KMS-11 (cell line): ENCODE data around the gene RHBDF2.

ENCODE experiments used
- H2AFZ ChIP-seq: fragments of 200-600 bp; sonication (generic); 2 replicates; pipeline ENCODE4 v1.6.1; 2016; ENCODE audit warnings: antibody characterized with exemption, mixed run types, low read depth
- H3K27ac ChIP-seq: fragments of 200-600 bp; sonication (generic); 2 replicates; pipeline ENCODE4 v1.6.1; 2016; ENCODE audit warnings: mild to moderate bottlenecking, mixed run types
- H3K27me3 ChIP-seq: fragments of 200-600 bp; sonication (generic); 2 replicates; pipeline ENCODE4 v1.6.1; 2017; ENCODE audit warnings: mild to moderate bottlenecking, low read depth, mixed run types, moderate library complexity; ENCODE audit not compliant: insufficient read depth
- H3K36me3 ChIP-seq: fragments of 200-600 bp; sonication (generic); 2 replicates; pipeline ENCODE4 v1.6.1; 2017; ENCODE audit warnings: mild to moderate bottlenecking, mixed run types; ENCODE audit not compliant: insufficient read depth
- H3K4me1 ChIP-seq: fragments of 200-600 bp; sonication (generic); 2 replicates; pipeline ENCODE4 v1.6.1; 2016; ENCODE audit warnings: mild to moderate bottlenecking, low read depth, mixed run types; ENCODE audit not compliant: poor library complexity, severe bottlenecking
- H3K4me2 ChIP-seq: fragments of 200-600 bp; sonication (generic); 2 replicates; pipeline ENCODE4 v1.7.0; 2016; ENCODE audit warnings: mild to moderate bottlenecking, mixed run types
- H3K4me3 ChIP-seq: fragments of 200-600 bp; sonication (generic); IDR thresholded peaks from 2 replicates; pipeline ENCODE4 v1.6.1; 2017; ENCODE audit warnings: low read depth, low read length, mixed read lengths; ENCODE audit not compliant: insufficient read depth
- H3K79me2 ChIP-seq: fragments of 200-600 bp; sonication (generic); 2 replicates; pipeline ENCODE4 v1.6.1; 2016; ENCODE audit warnings: low read depth, mixed run types; ENCODE audit not compliant: insufficient read depth
- H3K9ac ChIP-seq: fragments of 200-600 bp; sonication (generic); 2 replicates; pipeline ENCODE4 v1.6.1; 2016; ENCODE audit warnings: mild to moderate bottlenecking, mixed run types
- H4K20me1 ChIP-seq: fragments of 200-600 bp; sonication (generic); 2 replicates; pipeline ENCODE4 v1.6.1; 2016; ENCODE audit warnings: mild to moderate bottlenecking, mixed run types; ENCODE audit not compliant: insufficient read depth
- TF ChIP-seq, protein P1 (sequence below): fragments of 200-600 bp; sonication (generic); conservative IDR thresholded peaks from 2 replicates; pipeline ENCODE4 v1.6.1; 2017; ENCODE audit warnings: low read depth, mild to moderate bottlenecking, antibody characterized with exemption, low read length, moderate library complexity, mixed read lengths

Gene RHBDF2

DNA sequence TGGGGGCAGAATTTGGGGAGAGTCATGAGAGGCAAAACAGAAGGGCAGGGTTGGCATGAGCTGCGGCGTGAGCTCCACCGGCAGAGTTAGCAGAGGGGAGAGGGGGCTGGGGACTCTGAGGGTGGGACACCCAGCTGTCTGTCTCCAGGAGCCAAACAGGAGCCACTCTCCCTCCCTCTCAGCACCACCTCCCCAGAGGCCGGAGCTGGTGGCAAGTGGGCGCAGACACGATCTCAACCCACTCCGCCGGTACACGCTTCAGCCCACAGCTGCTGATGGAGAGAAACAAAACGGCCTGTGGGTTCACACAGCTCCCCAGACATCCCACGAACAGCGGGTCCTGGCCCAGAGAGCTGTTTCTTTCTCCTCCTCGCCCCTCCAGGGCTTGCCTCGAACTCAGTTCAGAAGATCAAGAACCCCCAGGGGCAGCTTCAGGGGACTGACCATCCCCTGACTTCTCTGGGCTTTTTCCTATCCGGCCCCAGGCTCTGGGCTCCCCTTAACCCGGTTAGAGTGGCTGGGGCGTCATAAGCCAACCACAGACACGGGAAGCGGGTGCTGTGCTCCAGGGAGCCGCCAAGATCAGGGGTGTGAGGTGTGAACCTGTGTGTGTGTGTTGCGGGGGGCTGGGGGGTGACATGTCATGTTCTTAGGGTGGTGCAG is 7.6 kb downstream of the RHBDF2 start:
- H3K79me2 ChIP-seq: peaks cover 37% of the 10 kb centered on the region; the same call in 1 of the 2 replicates
- H3K27me3 ChIP-seq: no peaks in the 10 kb centered on the region
- peak overlapping the region; percentile 80 for H3K27ac ChIP-seq
- no peaks in the 10 kb centered on the region for H3K36me3 ChIP-seq
- H3K4me3 ChIP-seq: peak overlapping the region; percentile 47
- H3K4me1 ChIP-seq: peaks cover 98% of the 10 kb centered on the region
- no peaks in the 10 kb centered on the region for H4K20me1 ChIP-seq
- TF ChIP-seq, protein P1, sequence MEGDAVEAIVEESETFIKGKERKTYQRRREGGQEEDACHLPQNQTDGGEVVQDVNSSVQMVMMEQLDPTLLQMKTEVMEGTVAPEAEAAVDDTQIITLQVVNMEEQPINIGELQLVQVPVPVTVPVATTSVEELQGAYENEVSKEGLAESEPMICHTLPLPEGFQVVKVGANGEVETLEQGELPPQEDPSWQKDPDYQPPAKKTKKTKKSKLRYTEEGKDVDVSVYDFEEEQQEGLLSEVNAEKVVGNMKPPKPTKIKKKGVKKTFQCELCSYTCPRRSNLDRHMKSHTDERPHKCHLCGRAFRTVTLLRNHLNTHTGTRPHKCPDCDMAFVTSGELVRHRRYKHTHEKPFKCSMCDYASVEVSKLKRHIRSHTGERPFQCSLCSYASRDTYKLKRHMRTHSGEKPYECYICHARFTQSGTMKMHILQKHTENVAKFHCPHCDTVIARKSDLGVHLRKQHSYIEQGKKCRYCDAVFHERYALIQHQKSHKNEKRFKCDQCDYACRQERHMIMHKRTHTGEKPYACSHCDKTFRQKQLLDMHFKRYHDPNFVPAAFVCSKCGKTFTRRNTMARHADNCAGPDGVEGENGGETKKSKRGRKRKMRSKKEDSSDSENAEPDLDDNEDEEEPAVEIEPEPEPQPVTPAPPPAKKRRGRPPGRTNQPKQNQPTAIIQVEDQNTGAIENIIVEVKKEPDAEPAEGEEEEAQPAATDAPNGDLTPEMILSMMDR: no peak
- H3K4me2 ChIP-seq: peak overlapping the region; percentile 69
- H2AFZ ChIP-seq: no peak overlapping the region
- peak overlapping the region; percentile 53 for H3K9ac ChIP-seq

DNA sequence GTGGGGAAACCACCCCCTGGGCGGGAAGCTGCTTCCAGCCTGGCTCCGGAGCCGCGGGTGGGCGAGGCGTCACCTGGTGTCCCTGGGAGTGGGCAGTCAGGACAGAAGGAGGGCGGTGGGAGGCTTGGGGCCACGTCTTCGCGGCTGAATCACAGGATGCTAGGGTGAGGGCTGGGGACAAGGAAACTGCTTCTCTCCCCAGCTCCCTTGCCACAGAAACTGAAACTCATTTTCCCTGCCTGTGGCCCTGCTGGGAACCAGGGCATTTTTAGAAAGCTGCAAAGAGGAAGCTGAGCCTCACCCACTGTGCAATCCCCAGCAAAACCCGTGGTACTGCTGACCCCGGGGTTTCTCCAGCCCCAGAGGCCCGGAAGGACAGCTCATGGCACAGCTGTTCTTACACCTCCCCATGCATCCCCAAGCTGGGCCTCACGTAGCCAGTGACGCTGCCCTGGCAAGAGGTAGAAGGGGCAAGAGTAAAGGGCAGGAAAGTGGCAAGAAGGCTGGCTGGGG is 8.2 kb downstream of the RHBDF2 start:
- Histone ChIP-seq H3K27me3 (no peaks in the 10 kb centered on the region), H3K4me2 (peak overlapping the region; percentile 69), H3K27ac (peak overlapping the region; percentile 80), H3K36me3 (no peaks in the 10 kb centered on the region), H3K9ac (peak overlapping the region; percentile 53; the same call in 1 of the 2 replicates), H2AFZ (no peak overlapping the region), H4K20me1 (no peaks in the 10 kb centered on the region), H3K79me2 (peaks cover 33% of the 10 kb centered on the region; the same call in 1 of the 2 replicates), H3K4me3 (peak overlapping the region; percentile 47), H3K4me1 (peaks cover 96% of the 10 kb centered on the region)
- TF ChIP-seq, protein P1: no peak

DNA sequence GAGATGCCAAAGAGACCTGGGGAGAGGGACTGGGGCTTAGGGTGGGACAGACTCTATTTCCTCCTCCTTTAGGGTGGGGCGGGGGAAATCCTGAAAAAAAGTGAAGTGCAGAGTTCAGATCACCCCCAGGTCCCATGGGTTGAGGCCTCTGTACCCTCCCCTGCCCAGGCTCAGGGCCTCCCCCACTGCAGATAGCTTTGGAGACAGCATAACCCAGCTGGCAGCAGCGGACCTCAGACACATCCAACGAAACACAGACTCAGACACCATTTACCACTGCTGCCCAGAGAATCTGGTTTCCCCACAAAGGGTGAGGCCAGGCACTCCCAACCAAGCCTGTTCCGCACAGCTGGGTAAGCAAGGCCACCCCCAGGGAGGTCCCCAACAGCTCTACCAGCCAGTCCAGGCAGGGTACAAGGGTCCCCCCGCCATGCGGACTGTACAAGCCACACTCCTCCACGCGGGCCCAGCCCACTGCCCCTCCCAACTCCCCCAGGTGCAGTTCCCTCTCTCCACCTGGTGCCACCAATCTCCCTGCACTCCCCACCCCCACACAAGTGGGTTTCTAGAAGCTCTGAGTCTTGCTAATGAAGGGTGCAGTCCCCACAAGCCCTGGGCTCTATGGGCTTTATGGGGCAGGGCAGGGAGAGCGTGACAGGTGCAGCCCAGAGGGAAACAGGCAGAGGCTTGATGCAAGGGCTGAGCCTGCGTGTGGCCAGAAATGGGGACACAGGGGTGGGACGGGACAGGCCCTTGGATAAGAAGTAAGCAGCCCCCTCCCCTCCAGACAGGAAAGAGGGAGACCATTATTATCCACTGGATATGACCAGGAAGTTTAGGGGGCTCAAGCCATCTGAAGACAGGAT is 8.9 kb downstream of the RHBDF2 start:
- Histone ChIP-seq H4K20me1 (no peaks in the 10 kb centered on the region), H3K9ac (peak overlapping the region; percentile 53; the same call in 1 of the 2 replicates), H3K27me3 (no peaks in the 10 kb centered on the region), H2AFZ (peak overlapping the region; percentile 16; the same call in 1 of the 2 replicates), H3K4me1 (peaks cover 89% of the 10 kb centered on the region), H3K36me3 (peaks cover 3% of the 10 kb centered on the region; the same call in 1 of the 2 replicates), H3K27ac (peak overlapping the region; percentile 80), H3K4me3 (no peak overlapping the region), H3K4me2 (peak overlapping the region; percentile 69), H3K79me2 (peaks cover 26% of the 10 kb centered on the region; the same call in 1 of the 2 replicates)
- TF ChIP-seq, protein P1: no peak

DNA sequence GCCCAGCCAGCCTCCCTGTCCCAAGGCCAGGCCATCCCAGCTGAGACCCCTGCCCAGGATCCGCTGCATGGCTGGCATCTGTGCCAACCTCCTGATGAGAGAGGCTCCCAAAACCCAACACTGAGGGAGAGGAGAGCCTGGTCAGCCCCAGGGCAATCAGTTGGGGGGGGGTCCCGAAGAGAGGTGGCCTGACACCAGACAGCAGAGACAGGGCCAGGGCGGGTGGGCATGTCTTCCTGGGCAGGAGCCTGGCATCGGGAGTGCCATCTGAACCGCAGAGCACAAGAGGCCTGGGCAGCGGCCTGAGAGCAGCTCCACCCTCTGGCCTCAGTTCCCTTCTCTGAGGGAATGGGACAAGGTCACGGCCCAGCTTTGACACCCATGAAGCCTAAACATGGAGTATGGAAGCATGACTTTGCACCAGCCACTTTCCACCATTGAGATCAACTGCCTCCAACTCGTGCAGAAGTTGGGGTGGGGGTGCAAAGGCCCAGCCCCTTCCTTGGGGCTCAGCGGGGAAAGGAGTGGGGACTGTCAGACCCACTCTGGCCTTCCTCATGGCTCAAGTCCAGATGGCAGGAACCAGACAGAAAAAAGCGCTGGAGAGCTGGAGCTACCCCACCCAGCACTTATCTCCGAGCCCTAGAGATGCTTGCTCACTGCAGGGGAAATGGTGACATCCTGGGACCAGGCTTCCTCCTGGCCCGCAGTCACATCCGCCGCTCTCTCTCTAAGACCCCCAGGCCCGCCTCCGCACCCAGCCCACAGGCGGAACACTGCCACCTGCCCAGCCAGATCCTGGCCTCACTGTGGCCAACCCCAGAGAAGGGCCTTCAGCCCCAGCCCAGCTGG is 9.7 kb downstream of the RHBDF2 start:
- no peak overlapping the region for H2AFZ ChIP-seq
- no peaks in the 10 kb centered on the region for H4K20me1 ChIP-seq
- no peak overlapping the region for H3K4me3 ChIP-seq
- H3K27me3 ChIP-seq: no peaks in the 10 kb centered on the region
- peak overlapping the region; percentile 53; the same call in 1 of the 2 replicates for H3K9ac ChIP-seq
- peak overlapping the region; percentile 69 for H3K4me2 ChIP-seq
- peak overlapping the region; percentile 80 for H3K27ac ChIP-seq
- peaks cover 18% of the 10 kb centered on the region; the same call in 1 of the 2 replicates for H3K79me2 ChIP-seq
- peaks cover 81% of the 10 kb centered on the region for H3K4me1 ChIP-seq
- H3K36me3 ChIP-seq: peaks cover 3% of the 10 kb centered on the region; the same call in 1 of the 2 replicates
- TF ChIP-seq, protein P1: no peak
